Measurements from ENCODE around the gene DEXI.
A peak's percentile ranks its signal among the peaks of the same experiment; 100 is the strongest.

The DEXI gene

DNA sequence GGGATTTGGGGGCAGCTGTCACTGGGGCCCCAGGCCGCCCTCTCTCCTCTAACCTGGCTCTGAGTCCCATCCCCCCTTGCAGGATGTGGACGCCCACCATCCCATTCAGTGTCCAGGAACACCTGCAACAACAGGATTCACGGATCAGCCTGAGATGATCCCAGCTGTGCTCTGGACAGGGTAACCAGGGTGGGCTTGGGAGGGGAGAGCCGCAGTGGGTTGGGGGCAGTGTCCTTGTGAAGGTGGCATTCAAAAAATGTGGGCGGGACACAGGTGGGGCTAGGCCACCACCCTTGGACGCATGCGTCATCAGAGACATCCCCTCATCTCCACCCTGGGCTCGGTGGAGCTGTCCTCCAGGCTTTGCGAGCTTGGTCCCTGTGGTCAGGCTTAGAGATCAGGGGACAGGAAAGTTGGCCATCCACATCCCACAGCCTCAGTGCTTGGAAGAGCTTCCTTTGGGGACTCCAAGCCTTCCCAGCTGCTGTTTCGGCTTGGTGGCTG, 19.1 kb downstream of the DEXI start:
- no peak overlapping the region for H3K27ac ChIP-seq
- no peak for TF ChIP-seq ZFX (IDR thresholded peaks at IDR 0.05)
- TF ChIP-seq, protein P1, sequence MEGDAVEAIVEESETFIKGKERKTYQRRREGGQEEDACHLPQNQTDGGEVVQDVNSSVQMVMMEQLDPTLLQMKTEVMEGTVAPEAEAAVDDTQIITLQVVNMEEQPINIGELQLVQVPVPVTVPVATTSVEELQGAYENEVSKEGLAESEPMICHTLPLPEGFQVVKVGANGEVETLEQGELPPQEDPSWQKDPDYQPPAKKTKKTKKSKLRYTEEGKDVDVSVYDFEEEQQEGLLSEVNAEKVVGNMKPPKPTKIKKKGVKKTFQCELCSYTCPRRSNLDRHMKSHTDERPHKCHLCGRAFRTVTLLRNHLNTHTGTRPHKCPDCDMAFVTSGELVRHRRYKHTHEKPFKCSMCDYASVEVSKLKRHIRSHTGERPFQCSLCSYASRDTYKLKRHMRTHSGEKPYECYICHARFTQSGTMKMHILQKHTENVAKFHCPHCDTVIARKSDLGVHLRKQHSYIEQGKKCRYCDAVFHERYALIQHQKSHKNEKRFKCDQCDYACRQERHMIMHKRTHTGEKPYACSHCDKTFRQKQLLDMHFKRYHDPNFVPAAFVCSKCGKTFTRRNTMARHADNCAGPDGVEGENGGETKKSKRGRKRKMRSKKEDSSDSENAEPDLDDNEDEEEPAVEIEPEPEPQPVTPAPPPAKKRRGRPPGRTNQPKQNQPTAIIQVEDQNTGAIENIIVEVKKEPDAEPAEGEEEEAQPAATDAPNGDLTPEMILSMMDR (conservative IDR thresholded peaks at IDR 0.05) = no peak

DNA sequence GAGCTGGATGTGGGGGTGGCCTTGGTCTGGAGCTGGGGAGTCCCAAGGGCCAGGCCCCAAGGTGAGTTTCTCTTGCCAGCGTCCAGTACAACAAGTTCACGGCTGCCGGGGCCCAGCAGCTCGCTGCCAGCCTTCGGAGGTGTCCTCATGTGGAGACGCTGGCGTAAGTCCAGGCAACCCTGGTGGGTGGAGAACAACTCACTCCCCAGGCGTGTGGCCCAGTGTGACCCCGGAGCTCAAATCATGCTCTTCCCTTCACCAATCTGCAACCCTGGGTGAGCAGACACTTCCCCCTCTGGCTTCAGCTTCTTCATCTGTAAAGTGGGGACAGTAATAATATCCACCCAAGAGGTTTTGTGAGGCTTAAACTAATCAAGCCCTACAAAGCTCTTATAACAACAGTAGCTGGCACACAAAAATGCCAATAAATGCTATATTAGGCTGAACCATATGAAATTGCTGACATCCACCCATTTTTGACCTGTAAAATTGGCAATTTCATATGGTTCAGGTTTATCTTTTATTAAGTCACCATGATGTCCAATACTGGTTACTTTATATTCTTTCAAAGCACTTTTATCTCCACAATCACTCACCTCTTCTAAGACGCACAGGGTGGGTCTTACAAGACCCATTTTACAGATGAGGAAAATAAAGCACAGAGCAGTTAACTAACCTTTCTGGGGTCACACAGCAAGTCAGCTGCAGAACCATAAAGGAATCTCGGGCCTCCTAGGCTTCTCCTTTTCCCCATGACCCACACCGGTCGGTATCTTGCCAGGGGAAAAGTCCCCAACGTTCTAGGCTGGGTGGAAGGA, 19.7 kb downstream of the DEXI start:
- H3K27ac ChIP-seq = no peak overlapping the region
- no peak for TF ChIP-seq ZFX (IDR thresholded peaks at IDR 0.05)
- TF ChIP-seq, protein P1 (conservative IDR thresholded peaks at IDR 0.05) = no peak

DNA sequence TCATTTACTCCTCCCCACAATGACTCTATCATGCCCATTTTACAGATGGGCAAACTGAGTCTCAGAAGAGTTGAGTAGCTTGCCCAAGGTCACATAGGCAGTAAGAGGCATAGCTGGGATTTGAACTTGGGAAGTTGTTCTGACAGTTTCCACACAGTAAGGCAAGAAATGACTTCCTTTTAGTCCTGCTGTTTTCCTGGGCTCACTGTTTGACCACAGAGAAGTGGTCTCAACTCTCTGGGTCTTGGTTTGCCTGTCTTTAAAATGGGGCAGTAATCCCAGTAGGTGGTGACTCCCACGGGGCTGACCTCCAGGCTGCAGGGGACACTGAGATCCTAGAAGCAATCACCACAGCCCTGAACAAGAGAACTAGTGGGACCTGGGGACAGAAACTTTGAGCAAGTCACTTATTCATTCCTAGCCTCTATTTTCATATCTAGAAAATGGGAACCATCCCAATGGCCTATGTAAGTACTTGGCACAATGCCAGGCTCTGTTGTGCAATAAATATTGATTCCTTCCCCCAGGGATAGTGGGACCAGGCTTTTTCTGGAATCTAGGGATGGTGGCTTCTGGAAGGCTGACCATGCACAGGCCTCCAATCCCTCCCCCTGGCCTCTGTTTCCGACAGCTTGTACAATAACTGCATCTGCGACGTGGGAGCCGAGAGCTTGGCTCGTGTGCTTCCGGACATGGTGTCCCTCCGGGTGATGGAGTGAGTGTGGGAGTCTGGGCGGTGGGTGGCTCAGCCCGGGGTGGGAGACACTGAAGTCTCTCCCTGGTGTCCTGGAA, 20.5 kb downstream of the DEXI start:
- no peak overlapping the region for H3K27ac ChIP-seq
- TF ChIP-seq, protein P1 (conservative IDR thresholded peaks at IDR 0.05) = no peak
- no peak for TF ChIP-seq ZFX (IDR thresholded peaks at IDR 0.05)

DNA sequence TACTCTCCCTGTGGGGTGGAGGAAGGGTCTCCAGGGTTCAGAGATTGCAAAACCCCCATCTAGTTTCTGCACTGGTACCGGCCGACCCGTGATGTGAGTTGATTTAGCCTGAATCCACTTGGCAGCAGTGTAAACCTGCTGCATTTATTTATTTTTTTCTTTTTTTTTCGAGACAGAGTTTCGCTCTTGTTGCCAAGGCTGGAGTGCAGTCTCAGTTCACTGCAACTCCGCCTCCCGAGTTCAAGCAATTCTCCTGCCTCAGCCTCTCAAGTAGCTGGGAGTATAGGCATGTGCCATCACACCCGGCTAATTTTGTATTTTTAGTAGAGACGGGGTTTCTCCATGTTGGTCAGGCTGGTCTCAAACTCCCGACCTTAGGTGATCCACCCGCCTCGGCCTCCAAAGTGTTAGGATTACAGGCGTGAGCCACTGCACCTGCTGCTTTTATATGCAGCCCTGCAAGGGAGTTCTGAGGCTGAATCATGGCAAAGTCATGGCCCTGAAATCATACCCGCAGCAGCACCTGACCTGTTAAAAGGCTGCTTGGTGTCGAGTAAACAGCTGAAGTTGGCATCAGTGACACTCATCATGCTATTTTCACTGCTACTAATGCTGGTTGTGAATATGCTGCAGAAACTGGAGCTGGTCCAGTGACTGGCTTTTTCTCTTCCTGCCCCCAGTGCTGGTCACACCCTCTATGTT, 21.4 kb downstream of the DEXI start:
- no peak overlapping the region for H3K27ac ChIP-seq
- TF ChIP-seq ZFX (IDR thresholded peaks at IDR 0.05) = no peak
- TF ChIP-seq, protein P1 (conservative IDR thresholded peaks at IDR 0.05) = no peak

DNA sequence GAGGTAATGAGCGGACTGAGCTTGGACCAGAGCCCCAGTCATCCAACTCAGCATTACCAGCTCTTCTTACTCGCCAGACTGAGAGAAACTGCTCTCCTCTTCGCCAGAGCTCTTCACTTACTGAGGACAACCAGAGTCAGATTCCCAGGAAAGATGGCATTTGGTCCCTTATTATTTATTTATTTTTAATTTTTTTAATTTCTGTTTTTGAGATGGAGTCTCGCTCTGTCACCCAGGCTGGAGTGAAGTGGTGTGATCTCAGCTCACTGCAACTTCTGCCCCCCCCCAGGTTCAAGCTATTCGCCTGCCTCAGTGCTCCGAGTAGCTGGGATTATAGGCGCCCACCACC, 23.3 kb downstream of the DEXI start:
- H3K27ac ChIP-seq = no peak overlapping the region
- TF ChIP-seq, protein P1 (conservative IDR thresholded peaks at IDR 0.05) = peak; percentile 70; the same call in 1 of the 2 replicates
- TF ChIP-seq ZFX (IDR thresholded peaks at IDR 0.05) = no peak

DNA sequence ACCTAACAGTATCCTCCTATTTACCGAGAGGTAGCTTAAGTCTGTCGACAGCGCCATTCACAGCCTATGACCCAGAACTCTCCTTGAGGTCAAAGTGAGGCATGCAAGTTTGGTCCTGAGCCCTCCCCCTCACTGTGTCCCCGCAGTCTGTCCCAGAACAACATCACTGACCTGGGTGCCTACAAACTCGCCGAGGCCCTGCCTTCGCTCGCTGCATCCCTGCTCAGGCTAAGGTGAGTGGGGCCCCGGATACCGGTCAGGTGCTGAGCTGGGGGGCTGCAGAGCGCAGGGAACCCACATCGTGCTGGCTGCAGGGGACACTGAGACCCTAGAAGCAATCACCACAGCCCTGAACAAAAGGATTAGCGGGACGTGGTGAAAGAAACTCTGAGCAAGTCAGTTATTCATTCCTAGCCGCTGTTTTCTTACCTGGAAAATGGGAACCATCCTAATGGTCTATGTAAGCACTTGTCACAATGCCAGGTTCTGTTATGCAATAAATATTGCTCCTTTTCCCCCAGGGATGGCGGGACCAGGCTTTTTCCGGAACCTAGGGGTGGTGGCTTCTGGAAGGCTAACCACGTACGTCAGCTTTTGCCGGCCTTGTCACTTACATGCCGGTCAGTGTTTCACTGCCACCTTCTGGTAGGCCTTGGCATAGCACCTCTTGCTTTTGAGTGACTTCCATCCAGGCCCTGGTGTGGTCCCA, 23.8 kb downstream of the DEXI start:
- TF ChIP-seq ZFX (IDR thresholded peaks at IDR 0.05) = no peak
- TF ChIP-seq, protein P1 (conservative IDR thresholded peaks at IDR 0.05) = peak; percentile 96
- no peak overlapping the region for H3K27ac ChIP-seq
